HT1080 (cell line): ENCODE measurements around the gene SEC16B. TPM values are rescaled to one million over a fixed set of nuclear protein-coding genes. Genes with fewer than 3 reads are reported as not detected.

Source experiments
- DNase-seq: peaks from one replicate; pipeline ENCODE4 v3.0.0-alpha.2; 2015; ENCODE audit warnings: low read depth
- total RNA-seq: library from RNA; depleted of rRNA; stranded (reverse); fragments of >200 nt; shearing (Covaris generic); gene quantifications from 2 replicates; pipeline ENCODE4 v1.2.3, GENCODE V29; 2014

Gene SEC16B
- total RNA-seq, 1 experiment from 2014 or later = 0.59 TPM

- no peak for DNase-seq
These were observed 11.3 kb upstream of the SEC16B start for GRCh38 chr1:177981200-177981599.

- DNase-seq = no peak
These were observed 9.4 kb upstream of the SEC16B start for GRCh38 chr1:177979272-177979671.

GRCh38 chr1:177978530-177978929, 8.7 kb upstream of the SEC16B start:
- no peak for DNase-seq

GRCh38 chr1:177977141-177977540, 7.3 kb upstream of the SEC16B start:
- DNase-seq = no peak

- DNase-seq = no peak
These were observed 6.7 kb upstream of the SEC16B start for GRCh38 chr1:177976596-177976995.

- peak; percentile 84 for DNase-seq
These were observed 6.0 kb upstream of the SEC16B start for GRCh38 chr1:177975588-177976495.

- DNase-seq = no peak
These were observed 3.7 kb upstream of the SEC16B start for GRCh38 chr1:177973585-177973984.

GRCh38 chr1:177969109-177969508, 749 bp downstream of the SEC16B start:
- DNase-seq = no peak

- peak; percentile 26 for DNase-seq
These were observed 3.7 kb downstream of the SEC16B start for GRCh38 chr1:177966199-177966598.

- no peak for DNase-seq
These were observed 4.6 kb downstream of the SEC16B start for GRCh38 chr1:177965293-177965692.

GRCh38 chr1:177964336-177964735, 5.5 kb downstream of the SEC16B start:
- DNase-seq = no peak

- no peak for DNase-seq
These were observed 8.8 kb downstream of the SEC16B start for GRCh38 chr1:177960939-177961622.

- peak; percentile 56 for DNase-seq
These were observed 9.9 kb downstream of the SEC16B start for GRCh38 chr1:177959811-177960515.

- DNase-seq = no peak
These were observed 11.8 kb downstream of the SEC16B start for GRCh38 chr1:177958092-177958491.

- DNase-seq = no peak
These were observed 15.8 kb downstream of the SEC16B start for GRCh38 chr1:177954076-177954475.

GRCh38 chr1:177953549-177953948, 16.3 kb downstream of the SEC16B start:
- DNase-seq = no peak

GRCh38 chr1:177952691-177953090, 17.2 kb downstream of the SEC16B start:
- no peak for DNase-seq

- DNase-seq = no peak
These were observed 17.6 kb downstream of the SEC16B start for GRCh38 chr1:177952249-177952648.

- no peak for DNase-seq
These were observed 19.4 kb downstream of the SEC16B start for GRCh38 chr1:177950506-177950905.

GRCh38 chr1:177948336-177948972, 21.4 kb downstream of the SEC16B start:
- DNase-seq = peak; percentile 76

GRCh38 chr1:177947623-177948022, 22.2 kb downstream of the SEC16B start:
- no peak for DNase-seq
